KOPT-K1 (cell line): ENCODE data around the gene SNRPB.
A peak's percentile ranks its signal among the peaks of the same experiment; 100 is the strongest.
"Not testable (repeated sequence)": the region's sequence is repeated elsewhere in the genome, so short reads cannot be mapped to it uniquely, and the experiment has no call there.

Experiments
- H3K27ac ChIP-seq: fragments of 200-600 bp; sonication (generic); 2 replicates; pipeline ENCODE4 v1.5.1; 2016; ENCODE audit warnings: antibody characterized with exemption, mild to moderate bottlenecking, low read depth, low read length; ENCODE audit not compliant: poor library complexity, severe bottlenecking
- H3K36me3 ChIP-seq: fragments of 200-600 bp; sonication (generic); 2 replicates; pipeline ENCODE4 v1.5.1; 2017; ENCODE audit warnings: antibody characterized with exemption, mild to moderate bottlenecking, low read length, moderate library complexity; ENCODE audit not compliant: insufficient read depth
- H3K9me3 ChIP-seq: fragments of 200-600 bp; sonication (generic); 2 replicates; pipeline ENCODE4 v1.5.1; 2017; ENCODE audit warnings: antibody characterized with exemption, low read length, mild to moderate bottlenecking; ENCODE audit not compliant: insufficient read depth, poor library complexity, severe bottlenecking

Gene SNRPB

DNA sequence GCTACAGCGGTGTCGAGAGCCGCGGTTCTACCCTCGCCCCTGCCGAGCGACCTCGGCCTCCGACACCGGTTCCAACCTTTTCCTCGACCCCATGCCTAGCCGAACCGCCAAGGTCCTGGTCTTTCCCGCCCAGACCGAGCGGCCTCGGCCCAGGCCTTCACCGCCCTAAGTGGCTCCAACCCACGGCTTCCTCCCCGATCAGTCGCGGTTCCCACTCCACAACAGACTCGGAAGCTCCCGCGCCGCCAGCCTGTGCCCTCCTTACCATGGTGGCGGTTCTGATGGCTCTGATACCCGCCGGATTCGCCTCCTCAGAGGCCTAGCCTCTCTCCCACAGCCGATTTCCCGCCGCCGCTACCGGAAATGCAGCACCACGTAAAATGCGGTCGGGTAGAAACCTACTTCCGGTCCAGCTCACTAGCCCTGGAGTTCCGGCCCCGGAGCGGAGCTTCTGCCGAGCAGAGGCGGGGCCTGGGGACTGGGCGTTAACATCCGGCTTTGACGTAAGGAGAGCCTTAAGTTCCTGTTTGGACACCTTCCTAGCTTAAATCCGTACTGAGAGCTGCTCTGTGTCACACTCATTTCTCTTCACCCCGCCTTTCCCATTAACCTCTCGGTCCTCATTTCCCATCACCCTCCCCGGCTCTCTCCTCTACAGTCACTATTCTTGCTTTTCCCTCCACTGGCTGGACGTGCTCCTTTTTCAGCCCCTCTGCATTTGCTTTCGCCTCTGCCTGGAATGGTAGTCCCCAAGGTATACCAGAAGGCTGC is at the start of gene SNRPB:
TSS of gene SNRPB (minus strand) at position 367 of the 771 bp plus-strand sequence. CDS start at position 268, 99 bp downstream.
- H3K36me3 ChIP-seq = peaks cover 38% of the 10 kb centered on the region
- H3K9me3 ChIP-seq = no peaks in the 10 kb centered on the region
- H3K27ac ChIP-seq = peak within 1 kb of the TSS; percentile 93

DNA sequence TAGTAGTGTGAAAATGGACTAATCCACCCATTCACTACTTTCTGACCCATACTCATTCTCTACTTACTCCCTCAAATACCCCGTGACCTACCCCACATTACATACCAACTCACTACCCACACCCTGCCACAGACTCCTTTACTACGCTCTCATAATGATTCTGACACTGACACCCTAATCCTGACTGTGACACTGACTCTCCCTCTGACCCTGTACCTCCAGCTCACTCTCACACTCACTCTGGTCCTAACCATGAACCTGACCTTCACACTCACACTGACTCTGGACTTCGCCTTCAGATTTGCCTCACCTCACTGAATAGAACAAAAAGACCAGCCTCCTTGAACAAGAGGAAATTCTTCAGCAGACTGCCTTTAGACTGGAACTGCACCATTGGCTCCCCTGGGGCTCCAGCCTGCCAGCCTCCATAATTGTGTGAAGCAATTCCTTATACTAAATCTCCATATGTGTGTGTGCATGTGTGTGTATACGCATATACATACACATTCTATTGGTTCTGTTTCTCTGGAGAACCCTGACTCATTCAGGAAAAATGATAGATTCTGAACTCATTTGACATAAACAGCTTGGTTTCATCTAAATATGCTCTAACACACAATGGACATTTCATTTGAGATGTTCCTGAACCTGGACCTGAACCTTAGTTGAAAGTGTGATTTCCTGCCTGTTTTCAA is 48.7 kb upstream of the SNRPB start:
- H3K9me3 ChIP-seq = no peaks in the 10 kb centered on the region
- no peak overlapping the region for H3K27ac ChIP-seq
- H3K36me3 ChIP-seq = no peaks in the 10 kb centered on the region

DNA sequence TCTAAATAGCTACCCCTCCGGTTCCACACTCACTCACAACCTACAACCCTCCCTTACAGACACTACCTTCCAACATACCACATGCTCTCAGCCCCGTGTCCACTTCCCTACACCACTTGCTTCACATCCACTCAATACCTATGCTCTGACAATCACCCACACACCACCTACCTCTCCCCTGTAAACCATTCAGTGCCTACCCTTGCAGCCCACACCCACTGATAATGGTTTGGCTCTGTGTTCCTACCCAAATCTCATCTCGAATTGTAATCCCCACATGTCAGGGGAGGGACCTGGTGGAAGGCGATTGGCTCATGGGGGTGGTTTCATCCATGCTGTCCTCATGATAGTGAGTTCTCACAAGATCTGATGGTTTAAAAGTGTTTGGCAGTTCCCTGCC is 48.0 kb upstream of the SNRPB start:
- H3K27ac ChIP-seq = no peak overlapping the region
- no peaks in the 10 kb centered on the region for H3K9me3 ChIP-seq
- no peaks in the 10 kb centered on the region for H3K36me3 ChIP-seq

DNA sequence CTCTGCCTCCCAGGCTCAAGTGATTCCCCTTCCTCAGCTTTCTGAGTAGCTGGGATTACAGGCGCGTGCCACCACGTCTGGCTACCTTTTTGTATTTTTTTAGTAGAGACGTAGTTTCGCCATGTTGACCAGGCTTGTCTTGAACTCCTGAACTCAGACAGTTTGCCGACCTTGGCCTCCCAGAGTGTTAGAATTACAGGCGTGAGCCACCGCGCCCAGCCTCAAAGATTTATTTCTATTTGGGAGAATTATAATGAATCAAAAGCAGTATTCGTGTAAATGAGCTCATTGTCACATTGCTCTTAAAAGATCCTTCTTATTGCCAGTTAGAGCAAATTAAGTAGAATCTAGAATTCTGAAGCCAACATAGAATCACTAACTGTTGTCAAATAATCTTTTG is 47.5 kb upstream of the SNRPB start:
- no peak overlapping the region for H3K27ac ChIP-seq
- no peaks in the 10 kb centered on the region for H3K36me3 ChIP-seq
- no peaks in the 10 kb centered on the region for H3K9me3 ChIP-seq

DNA sequence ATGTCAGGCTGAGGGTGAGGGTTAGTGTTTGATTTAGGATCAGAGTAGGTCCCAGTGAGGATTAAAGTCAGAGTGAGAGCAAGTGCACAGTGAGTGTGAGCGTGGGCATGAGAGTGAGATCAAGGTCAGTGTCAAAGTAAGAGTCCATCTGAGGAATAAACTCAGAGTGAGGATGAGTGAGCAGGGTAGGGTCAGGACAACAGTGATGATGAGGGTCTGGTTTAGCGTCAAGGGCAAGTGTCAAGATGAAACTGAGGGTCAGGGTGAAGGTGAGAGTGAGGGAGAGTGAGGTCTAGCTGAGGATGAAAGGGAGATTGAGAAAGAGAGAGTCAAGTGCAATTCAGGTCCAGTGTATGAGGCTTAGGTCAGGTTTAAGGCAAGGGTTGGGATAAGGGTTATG is 45.8 kb upstream of the SNRPB start:
- no peaks in the 10 kb centered on the region for H3K9me3 ChIP-seq
- no peaks in the 10 kb centered on the region for H3K36me3 ChIP-seq
- no peak overlapping the region for H3K27ac ChIP-seq

DNA sequence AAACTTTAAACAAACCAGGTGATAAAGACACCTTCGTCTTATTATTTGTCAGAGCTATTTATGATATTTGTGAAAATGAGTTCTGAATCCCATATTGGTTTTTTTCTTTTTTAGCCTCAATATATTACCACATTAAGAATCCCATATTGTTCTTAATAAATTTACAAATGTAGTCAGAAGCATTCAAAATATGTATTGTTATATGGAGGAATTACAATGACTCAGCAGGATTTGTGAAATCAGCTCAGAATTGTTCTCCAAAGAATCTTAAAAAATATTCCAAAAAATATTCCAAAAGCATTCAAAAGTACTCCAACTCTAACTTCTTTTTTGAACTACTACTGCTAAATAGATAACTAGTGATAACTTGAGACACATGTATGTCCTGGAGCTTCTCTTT is 44.6 kb upstream of the SNRPB start:
- no peaks in the 10 kb centered on the region for H3K9me3 ChIP-seq
- no peaks in the 10 kb centered on the region for H3K36me3 ChIP-seq
- no peak overlapping the region for H3K27ac ChIP-seq

DNA sequence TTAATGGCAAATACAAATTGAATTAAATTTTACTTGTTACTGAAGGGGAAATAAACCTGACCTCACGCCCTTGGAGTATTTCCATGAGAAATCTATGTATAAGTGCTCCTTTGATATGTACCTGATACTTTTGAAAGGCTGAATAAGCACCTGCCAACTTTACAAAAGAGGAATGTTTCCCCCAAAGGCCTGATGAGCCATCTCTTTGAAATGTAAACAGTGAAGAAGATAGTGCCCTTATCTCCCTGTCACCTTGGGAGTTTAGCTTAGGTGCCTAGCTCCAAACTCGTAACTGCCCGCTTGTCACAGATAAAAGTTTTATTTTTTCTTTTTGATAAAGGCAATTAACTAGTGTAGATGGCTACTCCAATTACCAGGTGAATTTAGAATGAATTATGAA is 39.2 kb upstream of the SNRPB start:
- Histone ChIP-seq H3K27ac (no peak overlapping the region), H3K36me3 (no peaks in the 10 kb centered on the region), H3K9me3 (no peaks in the 10 kb centered on the region)

DNA sequence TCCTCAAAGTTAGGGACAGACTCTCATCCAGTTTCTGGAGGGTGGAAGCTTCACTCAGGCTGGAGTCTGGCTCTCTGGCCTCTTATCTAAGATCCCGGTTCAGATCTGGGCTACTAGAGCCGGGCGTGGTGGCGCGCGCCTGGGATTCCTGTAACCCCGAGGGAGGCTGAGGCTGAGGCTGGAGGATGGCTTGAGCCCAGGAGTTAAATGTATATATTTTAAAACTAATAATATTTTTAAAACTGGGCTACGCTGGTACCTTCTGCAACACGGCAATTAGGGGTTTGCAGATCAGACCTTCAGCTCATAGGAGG is 38.8 kb upstream of the SNRPB start:
- no peaks in the 10 kb centered on the region for H3K36me3 ChIP-seq
- no peaks in the 10 kb centered on the region for H3K9me3 ChIP-seq
- peak overlapping the region; percentile 73 for H3K27ac ChIP-seq

DNA sequence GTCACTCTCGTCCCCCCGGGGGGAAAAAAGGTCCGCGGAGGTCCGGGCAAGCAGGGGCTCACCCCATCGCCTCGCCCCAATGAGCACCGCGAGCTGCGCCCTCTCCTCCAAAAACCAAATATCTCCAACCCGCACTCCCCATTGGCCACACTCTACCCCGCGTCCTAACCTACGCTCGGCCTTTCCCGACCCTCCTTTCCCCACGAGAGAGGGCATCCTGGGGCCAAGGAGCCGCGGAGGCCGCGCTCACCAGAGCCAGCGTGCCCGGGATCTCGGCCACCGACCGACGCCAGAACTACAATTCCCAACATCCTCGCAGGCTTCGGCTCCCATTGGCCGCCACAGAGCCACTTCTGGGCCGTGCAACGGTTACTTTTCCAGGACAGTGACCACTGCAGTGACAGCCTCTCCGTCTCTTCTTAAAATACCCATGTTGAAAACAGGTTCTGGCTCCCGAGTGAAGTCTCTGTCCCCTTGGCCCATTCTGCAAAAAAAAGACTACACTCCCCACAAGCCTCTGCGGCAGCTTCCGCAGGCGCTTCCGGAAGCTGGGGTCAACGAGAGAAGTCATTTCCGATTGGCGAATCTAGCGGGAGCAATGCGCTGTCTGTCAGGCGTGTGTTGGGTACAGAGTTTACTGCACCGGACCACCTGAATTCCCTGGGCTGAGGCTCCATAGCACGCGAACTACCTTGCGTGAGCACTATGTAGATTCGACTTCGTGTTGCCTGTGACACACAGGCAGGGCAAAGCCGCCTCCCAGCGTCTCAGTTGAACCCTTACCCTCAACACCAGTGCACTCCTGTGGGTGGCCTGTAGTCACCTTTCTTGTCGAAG is 38.3 kb upstream of the SNRPB start, which contains the start of gene ZNF343:
TSS of gene ZNF343 (minus strand) at position 285 of the 837 bp plus-strand sequence. CDS start 15,020 bp downstream, outside the sequence.
- Histone ChIP-seq H3K36me3 (no peaks in the 10 kb centered on the region), H3K27ac (peak within 1 kb of the TSS; percentile 73), H3K9me3 (no peaks in the 10 kb centered on the region)

DNA sequence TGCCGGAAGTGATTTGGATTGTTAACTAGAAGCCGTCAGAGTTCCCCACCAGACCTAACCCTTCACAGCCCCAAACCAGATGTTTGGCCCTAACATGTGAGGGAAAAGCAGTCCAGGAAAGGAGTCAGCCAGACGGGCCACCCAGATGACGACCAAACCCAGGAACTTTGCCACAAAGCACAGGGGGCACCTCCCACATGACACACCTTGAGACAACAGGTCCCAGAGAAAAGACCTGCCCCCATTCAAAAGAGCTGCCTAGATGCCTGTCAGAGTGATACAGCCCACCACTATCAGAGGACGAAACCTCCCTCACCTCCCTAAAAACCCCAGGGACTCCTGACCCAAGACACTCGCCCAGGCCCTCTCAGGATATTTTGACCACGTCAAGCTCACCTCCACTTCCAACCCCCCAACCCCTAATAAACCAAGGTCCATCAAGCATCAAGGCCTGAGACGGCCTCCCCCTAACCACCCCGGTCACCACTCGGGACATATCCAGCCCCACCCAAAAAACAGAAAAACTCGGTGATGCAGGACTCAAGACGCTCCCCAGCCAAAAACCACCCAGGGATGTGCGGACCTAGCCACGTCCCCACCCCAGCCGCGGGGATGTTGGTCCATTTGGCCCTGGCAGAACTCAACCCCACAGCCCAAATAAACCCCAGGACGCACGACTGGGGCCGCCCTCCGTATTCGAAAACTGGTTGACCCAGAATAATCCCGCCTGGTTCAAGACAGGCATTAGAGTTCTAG is 37.5 kb upstream of the SNRPB start:
- Histone ChIP-seq H3K27ac (peak overlapping the region; percentile 73), H3K9me3 (no peaks in the 10 kb centered on the region), H3K36me3 (no peaks in the 10 kb centered on the region)

DNA sequence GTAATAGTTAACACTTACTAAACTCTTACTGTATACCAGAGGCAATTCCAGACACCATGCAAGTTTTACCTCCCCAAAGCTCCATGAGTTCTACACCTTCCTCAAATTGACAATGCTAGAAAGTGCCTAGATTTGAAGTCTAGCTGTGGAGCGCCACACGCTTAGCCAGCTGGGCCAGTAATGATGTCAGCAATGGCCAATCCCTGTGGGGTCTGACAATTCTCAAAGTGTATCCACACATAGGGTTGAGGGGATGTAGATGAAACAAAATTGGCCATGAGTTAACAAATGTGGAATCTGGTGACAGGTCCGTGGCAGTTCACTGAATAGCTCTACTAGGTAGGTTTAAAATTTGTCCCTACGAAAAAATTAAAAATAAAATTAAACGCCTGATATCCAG is 36.9 kb upstream of the SNRPB start:
- H3K9me3 ChIP-seq = no peaks in the 10 kb centered on the region
- H3K27ac ChIP-seq = no peak overlapping the region
- no peaks in the 10 kb centered on the region for H3K36me3 ChIP-seq

DNA sequence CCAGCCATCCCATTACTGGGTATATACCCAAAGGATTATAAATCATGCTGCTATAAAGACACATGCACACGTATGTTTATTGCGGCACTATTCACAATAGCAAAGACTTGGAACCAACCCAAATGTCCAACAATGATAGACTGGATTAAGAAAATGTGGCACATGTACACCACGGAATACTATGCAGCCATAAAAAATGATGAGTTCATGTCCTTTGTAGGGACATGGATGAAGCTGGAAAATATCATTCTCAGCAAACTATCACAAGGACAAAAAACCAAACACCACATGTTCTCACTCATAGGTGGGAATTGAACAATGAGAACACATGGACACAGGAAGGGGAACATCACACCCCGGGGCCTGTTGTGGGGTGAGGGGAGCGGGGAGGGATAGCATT is 35.8 kb upstream of the SNRPB start:
- H3K27ac ChIP-seq, H3K36me3 ChIP-seq, H3K9me3 ChIP-seq: not testable (repeated sequence)

DNA sequence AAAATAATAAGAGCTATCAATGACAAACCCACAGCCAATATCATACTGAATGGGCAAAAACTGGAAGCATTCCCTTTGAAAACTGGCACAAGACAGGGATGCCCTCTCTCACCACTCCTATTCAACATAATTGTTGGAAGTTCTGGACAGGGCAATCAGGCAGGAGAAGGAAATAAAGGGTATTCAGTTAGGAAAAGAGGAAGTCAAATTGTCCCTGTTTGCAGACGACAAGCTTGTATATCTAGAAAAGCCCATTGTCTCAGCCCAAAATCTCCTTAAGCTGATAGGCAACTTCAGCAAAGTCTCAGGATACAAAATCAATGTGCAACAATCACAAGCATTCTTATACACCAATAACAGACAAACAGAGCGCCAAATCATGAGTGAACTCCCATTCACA is 34.2 kb upstream of the SNRPB start:
- H3K9me3 ChIP-seq, H3K27ac ChIP-seq: not testable (repeated sequence)
- peaks cover 10% of the 10 kb centered on the region for H3K36me3 ChIP-seq

DNA sequence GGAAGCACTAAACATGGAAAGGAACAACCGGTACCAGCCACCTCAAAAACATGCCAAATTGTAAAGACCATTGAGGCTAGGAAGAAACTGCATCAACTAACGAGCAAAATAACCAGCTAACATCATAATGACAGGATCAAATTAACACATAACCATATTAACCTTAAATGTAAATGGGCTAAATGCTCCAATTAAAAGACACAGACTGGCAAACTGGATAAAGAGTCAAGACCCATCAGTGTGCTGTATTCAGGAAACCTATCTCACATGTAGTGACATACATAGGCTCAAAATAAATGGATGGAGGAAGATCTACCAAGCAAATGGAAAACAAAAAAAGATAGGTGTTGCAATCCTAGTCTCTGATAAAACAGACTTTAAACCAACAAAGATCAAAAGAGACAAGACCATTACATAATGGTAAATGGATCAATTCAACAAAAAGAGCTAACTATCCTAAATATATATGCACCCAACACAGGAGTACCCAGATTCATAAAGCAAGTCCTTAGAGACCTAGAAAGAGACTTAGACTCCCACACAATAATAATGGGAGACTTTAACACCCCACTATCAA is 32.3 kb upstream of the SNRPB start:
- H3K9me3 ChIP-seq, H3K27ac ChIP-seq: not testable (repeated sequence)
- H3K36me3 ChIP-seq = peaks cover 28% of the 10 kb centered on the region
